ENCODE results near the gene ZNF513.

The ZNF513 gene

DNA sequence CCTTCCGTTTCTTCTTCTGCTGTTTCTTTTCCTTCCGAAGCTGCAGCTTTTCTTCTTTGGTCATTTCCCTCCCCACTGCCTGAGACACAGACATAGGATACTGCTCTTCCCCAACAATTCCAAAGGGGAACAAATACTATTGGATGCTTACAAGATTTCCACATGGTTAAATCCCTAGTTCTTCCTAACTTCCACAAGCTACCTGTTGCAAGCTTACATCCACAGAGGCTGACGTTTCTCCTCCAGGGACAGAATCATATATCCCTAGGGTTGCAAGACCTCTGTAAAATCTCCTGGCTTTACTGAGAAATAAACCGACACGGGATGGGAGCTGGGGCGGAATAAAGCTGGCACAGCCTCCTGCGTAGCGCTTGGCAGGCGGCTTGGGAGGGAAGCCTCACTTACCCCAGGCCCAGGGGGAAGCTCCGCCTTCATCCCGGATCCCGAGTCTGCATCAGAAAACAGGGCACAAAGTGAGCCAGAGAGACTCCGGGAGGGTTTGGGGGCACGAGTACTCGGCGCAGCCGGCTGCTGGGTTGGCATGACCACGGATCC is 11.0 kb downstream of the ZNF513 start:
- TF ChIP-seq, protein P1, sequence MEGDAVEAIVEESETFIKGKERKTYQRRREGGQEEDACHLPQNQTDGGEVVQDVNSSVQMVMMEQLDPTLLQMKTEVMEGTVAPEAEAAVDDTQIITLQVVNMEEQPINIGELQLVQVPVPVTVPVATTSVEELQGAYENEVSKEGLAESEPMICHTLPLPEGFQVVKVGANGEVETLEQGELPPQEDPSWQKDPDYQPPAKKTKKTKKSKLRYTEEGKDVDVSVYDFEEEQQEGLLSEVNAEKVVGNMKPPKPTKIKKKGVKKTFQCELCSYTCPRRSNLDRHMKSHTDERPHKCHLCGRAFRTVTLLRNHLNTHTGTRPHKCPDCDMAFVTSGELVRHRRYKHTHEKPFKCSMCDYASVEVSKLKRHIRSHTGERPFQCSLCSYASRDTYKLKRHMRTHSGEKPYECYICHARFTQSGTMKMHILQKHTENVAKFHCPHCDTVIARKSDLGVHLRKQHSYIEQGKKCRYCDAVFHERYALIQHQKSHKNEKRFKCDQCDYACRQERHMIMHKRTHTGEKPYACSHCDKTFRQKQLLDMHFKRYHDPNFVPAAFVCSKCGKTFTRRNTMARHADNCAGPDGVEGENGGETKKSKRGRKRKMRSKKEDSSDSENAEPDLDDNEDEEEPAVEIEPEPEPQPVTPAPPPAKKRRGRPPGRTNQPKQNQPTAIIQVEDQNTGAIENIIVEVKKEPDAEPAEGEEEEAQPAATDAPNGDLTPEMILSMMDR (IDR thresholded peaks at IDR 0.05; ENCODE audit: low read depth, low read length), result no peak

DNA sequence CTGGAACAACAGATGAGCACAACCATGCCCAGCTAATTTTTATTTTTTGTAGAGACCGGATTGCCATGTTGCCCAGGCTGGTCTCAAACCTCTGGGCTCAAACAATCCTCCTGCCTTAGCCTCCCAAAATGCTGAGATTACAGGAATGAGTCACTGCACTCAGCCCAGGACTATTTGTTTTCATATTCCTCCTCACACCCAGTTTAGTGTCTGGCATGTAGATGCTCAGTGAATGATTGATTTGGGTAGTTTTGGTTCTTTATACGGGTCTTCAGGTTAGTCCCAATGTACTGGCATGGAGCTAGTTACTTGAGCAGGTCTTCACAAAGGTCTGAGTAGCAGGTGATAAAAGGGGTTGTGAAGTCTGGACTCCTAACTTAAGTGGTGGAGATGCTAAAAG is 16.6 kb downstream of the ZNF513 start:
- DNase-seq (ENCODE audit: extremely low read depth, low read depth), result no peak
- TF ChIP-seq, protein P1 (IDR thresholded peaks at IDR 0.05; ENCODE audit: low read depth, low read length), result no peak

More for the DNA sequence above, 11.0 kb downstream of the ZNF513 start:
- no peak for DNase-seq (ENCODE audit: extremely low read depth, low read depth)

DNA sequence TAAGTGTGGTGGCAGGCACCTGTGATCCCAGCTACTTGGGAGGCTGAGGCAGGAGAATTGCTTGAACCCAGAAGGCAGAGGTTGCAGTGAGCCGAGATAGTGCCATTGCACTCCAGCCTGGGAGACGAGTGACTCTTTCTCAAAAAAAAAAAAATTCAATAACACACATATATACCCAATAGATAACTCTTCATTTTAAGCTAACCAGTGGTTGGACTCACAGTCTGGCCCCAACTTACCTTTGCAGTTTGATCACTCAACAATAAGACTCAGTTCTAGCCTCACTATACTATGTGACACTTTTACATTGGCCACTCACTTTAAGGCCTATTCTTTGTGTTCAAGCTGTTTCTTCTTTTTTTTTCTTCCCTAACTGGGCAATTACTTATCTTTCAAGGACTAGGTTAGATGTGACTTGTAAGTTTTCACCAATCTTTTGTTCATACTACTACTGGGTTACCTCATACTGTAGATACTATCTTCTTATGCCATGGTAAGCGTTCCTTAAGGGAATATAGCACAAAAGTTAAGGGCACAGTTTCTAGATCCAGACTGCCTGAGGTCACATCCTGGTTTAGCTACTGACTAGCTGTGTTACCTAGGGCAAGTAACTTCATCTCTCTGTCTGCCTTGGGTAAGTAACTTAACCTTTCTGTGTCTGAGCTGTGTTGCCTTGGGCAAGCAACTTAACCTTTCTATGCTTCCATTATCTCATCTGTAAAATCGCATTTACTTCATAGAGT is 17.7 kb downstream of the ZNF513 start:
- TF ChIP-seq, protein P1 (IDR thresholded peaks at IDR 0.05; ENCODE audit: low read depth, low read length), result no peak
- DNase-seq (ENCODE audit: extremely low read depth, low read depth), result no peak

DNA sequence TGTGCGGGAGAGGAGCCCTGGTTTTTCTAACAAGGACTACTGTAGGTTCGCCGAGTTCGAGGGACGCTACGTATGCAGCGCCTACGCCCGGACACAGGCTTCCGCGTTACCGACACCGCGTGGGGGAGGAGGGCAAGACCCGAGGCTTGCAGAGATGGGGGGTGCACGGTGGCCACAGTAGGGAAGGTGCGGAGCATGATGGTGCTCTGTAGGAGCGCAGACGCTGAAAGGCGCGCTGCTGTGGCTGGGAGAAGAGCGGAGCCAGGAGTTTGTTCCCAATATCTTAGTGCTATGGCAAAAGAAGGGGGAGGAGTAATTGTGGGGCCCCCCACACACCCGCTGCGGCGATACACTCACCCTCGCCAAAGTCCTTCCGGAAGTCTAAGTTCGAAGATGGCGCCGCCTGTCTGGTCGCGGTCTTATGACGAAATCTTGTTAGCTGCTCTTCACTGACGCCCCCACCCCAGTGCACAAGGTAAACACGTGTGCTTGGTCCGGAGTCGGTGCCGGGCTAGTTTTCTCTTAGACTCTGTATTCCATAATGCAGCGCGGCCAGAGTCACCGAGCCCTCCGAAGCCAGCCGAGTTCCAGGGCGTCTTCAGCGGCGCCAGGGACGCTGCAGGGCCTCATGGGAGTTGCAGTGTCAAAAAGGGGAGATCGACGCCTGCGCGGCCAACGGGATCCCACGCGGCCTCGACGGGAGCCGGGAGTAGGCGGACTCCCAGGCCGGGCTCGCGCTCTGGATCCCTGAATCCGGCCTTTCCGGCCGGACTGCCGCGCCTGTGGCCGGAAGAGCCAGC is 24.0 kb downstream of the ZNF513 start, which contains the start of gene GTF3C2:
Gene GTF3C2, minus strand, starts transcription at position 383 of the 800 bp plus-strand sequence. CDS start 13,210 bp downstream, outside the sequence.
- peak; percentile 86 for DNase-seq (ENCODE audit: extremely low read depth, low read depth)
- TF ChIP-seq, protein P1 (IDR thresholded peaks at IDR 0.05; ENCODE audit: low read depth, low read length), result no peak

DNA sequence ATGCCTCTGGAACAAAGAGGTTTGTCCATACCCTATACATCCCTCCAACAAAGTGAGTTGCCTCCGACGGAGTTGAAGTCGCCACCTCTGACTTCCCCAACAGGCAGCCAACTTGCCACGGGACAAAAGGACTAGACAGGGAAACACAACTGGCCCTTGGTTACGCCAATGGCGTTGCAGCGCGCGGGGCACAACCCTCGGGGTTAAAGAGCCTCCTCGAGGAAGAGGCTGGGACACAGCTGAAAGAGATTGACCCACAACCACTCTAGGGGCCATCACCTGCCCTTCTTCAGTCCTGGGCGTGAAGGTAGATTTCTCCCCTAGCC is 24.5 kb downstream of the ZNF513 start:
- DNase-seq (ENCODE audit: extremely low read depth, low read depth), result no peak
- TF ChIP-seq, protein P1 (IDR thresholded peaks at IDR 0.05; ENCODE audit: low read depth, low read length), result no peak

DNA sequence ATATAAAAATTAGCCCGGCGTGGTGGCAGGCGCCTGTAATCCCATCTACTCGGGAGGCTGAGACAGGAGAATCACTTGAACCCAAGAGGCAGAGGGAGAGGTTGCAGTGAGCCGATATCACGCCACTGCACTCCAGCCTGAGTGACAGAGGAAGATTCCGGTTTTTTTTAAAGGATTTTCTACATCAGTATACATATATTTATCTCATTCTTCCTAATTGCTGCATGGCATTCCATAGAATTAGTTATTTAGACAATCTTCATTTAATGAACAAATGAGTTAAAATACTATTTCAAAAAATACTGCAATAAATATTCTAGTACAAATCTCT is 26.0 kb downstream of the ZNF513 start:
- no peak for DNase-seq (ENCODE audit: extremely low read depth, low read depth)
- TF ChIP-seq, protein P1 (IDR thresholded peaks at IDR 0.05; ENCODE audit: low read depth, low read length), result no peak

All from AG09319 (cell line).